ENCODE results near the gene PAX2.
"Not testable (repeated sequence)": the region's sequence is repeated elsewhere in the genome, so short reads cannot be mapped to it uniquely, and the experiment has no call there.

PAX2 gene

GRCh38 chr10:100744987-100745881 lies at the start of gene PAX2:
PAX2 (plus strand) TSS chr10:100745582; CDS start chr10:100746261, 679 bp downstream.
- no peak for DNase-seq

- no peak for DNase-seq
Observed at GRCh38 chr10:100696477-100696901, 48.9 kb upstream of the PAX2 start.

- DNase-seq = no peak
Observed at GRCh38 chr10:100697070-100697469, 48.3 kb upstream of the PAX2 start.

- no peak for DNase-seq
Observed at GRCh38 chr10:100697631-100698030, 47.8 kb upstream of the PAX2 start.

GRCh38 chr10:100701704-100702103 lies 43.7 kb upstream of the PAX2 start:
- not testable (repeated sequence) for DNase-seq

- no peak for DNase-seq
Observed at GRCh38 chr10:100705139-100705538, 40.2 kb upstream of the PAX2 start.

GRCh38 chr10:100707261-100707848 lies 38.0 kb upstream of the PAX2 start:
- DNase-seq = no peak

GRCh38 chr10:100709146-100710082 lies 36.0 kb upstream of the PAX2 start:
- no peak for DNase-seq

- DNase-seq = no peak
Observed at GRCh38 chr10:100710151-100710871, 35.1 kb upstream of the PAX2 start.

GRCh38 chr10:100713049-100713858 lies 32.1 kb upstream of the PAX2 start:
- no peak for DNase-seq

GRCh38 chr10:100713859-100714565 lies 31.4 kb upstream of the PAX2 start:
- no peak for DNase-seq

- DNase-seq = no peak
Observed at GRCh38 chr10:100714566-100714950, 30.8 kb upstream of the PAX2 start.

GRCh38 chr10:100715101-100715444 lies 30.3 kb upstream of the PAX2 start:
- no peak for DNase-seq

- DNase-seq = no peak
Observed at GRCh38 chr10:100715445-100716385, 29.7 kb upstream of the PAX2 start.

GRCh38 chr10:100717166-100717565 lies 28.2 kb upstream of the PAX2 start:
- no peak for DNase-seq

GRCh38 chr10:100718197-100718742 lies 27.1 kb upstream of the PAX2 start:
- no peak for DNase-seq

GRCh38 chr10:100723180-100723579 lies 22.2 kb upstream of the PAX2 start:
- no peak for DNase-seq

GRCh38 chr10:100723770-100724530 lies 21.4 kb upstream of the PAX2 start:
- no peak for DNase-seq

GRCh38 chr10:100724531-100725027 lies 20.8 kb upstream of the PAX2 start:
- no peak for DNase-seq
